Stimulated activated CD4-positive, alpha-beta T cell treated with anti-CD3 and anti-CD28 coated beads, Interleukin-15, amount 100 ng/mL, for 1 hour (primary cell): ENCODE results near the gene CD200.

Source experiments
- DNase-seq, 2 donors: peaks; one replicate each; pipeline ENCODE4 v3.0.0-alpha.2; 2020; ENCODE audit warnings: low read depth in 1 of 2, low spot score in 1 of 2

The CD200 gene

GRCh38 chr3:112331851-112332250, 1.1 kb upstream of the CD200 start:
- DNase-seq, result no peak

- DNase-seq, result peak in 1 of 2 donors; percentile 3
Measured at GRCh38 chr3:112333381-112334317, 693 bp downstream of the CD200 start.

GRCh38 chr3:112334691-112335433, 1.9 kb downstream of the CD200 start:
- no peak for DNase-seq

- no peak for DNase-seq
Measured at GRCh38 chr3:112335434-112335781, 2.5 kb downstream of the CD200 start.

- no peak for DNase-seq
Measured at GRCh38 chr3:112338021-112338726, 5.2 kb downstream of the CD200 start.

- no peak for DNase-seq
Measured at GRCh38 chr3:112338727-112339056, 5.7 kb downstream of the CD200 start.

- DNase-seq, result no peak
Measured at GRCh38 chr3:112339134-112339533, 6.2 kb downstream of the CD200 start.

- DNase-seq, result no peak
Measured at GRCh38 chr3:112339609-112340008, 6.7 kb downstream of the CD200 start.

GRCh38 chr3:112341386-112341785, 8.4 kb downstream of the CD200 start:
- no peak for DNase-seq

GRCh38 chr3:112345681-112346080, 12.7 kb downstream of the CD200 start:
- DNase-seq, result no peak

- DNase-seq, result no peak
Measured at GRCh38 chr3:112346491-112347122, 13.7 kb downstream of the CD200 start.

- DNase-seq, result no peak
Measured at GRCh38 chr3:112348943-112349342, 16.0 kb downstream of the CD200 start.

GRCh38 chr3:112349557-112349956, 16.6 kb downstream of the CD200 start:
- no peak for DNase-seq

- DNase-seq, result no peak
Measured at GRCh38 chr3:112350018-112350810, 17.3 kb downstream of the CD200 start.

GRCh38 chr3:112351036-112351435, 18.1 kb downstream of the CD200 start:
- no peak for DNase-seq

GRCh38 chr3:112351823-112352222, 18.9 kb downstream of the CD200 start:
- no peak for DNase-seq

GRCh38 chr3:112352720-112353119, 19.8 kb downstream of the CD200 start:
- DNase-seq, result no peak

GRCh38 chr3:112353365-112353764, 20.4 kb downstream of the CD200 start:
- DNase-seq, result no peak

GRCh38 chr3:112354642-112355306, 21.8 kb downstream of the CD200 start:
- no peak for DNase-seq

GRCh38 chr3:112355307-112355687, 22.3 kb downstream of the CD200 start:
- DNase-seq, result no peak
